Hepatocyte (in vitro differentiated cells): ENCODE results near the gene SATB1.

Experiments used
- CTCF ChIP-seq: fragments of 200-600 bp; sonication (generic); IDR thresholded peaks from 2 replicates; pipeline ENCODE4 v1.5.1; 2016; ENCODE audit warnings: antibody characterized with exemption, mild to moderate bottlenecking; ENCODE audit not compliant: poor library complexity
- EZH2 ChIP-seq: fragments of 200-600 bp; sonication (generic); IDR thresholded peaks from 2 replicates; pipeline ENCODE4 v1.6.1; 2016; ENCODE audit warnings: antibody characterized with exemption, mild to moderate bottlenecking, borderline replicate concordance
- EZH2phosphoT487 ChIP-seq: fragments of 200-600 bp; sonication (generic); IDR thresholded peaks from one replicate; pipeline ENCODE4 v1.6.1; 2018; ENCODE audit warnings: antibody characterized with exemption, mild to moderate bottlenecking, low read depth, moderate library complexity; ENCODE audit not compliant: unreplicated experiment, severe bottlenecking

GRCh38 chr3:18440066-18440722, 15.1 kb upstream of the SATB1 start:
- TF ChIP-seq CTCF (no peak), EZH2 (no peak), EZH2phosphoT487 (no peak)
